GM18520 (cell line): ENCODE data around the gene SPOP.
"Not testable (repeated sequence)": the region's sequence is repeated elsewhere in the genome, so short reads cannot be mapped to it uniquely, and the experiment has no call there.

Experiments
- ATAC-seq: cut with Tn5 transposase; IDR thresholded peaks from one replicate; pipeline ENCODE4 v1.9.1; 2021; ENCODE audit not compliant: unreplicated experiment

Gene SPOP

DNA sequence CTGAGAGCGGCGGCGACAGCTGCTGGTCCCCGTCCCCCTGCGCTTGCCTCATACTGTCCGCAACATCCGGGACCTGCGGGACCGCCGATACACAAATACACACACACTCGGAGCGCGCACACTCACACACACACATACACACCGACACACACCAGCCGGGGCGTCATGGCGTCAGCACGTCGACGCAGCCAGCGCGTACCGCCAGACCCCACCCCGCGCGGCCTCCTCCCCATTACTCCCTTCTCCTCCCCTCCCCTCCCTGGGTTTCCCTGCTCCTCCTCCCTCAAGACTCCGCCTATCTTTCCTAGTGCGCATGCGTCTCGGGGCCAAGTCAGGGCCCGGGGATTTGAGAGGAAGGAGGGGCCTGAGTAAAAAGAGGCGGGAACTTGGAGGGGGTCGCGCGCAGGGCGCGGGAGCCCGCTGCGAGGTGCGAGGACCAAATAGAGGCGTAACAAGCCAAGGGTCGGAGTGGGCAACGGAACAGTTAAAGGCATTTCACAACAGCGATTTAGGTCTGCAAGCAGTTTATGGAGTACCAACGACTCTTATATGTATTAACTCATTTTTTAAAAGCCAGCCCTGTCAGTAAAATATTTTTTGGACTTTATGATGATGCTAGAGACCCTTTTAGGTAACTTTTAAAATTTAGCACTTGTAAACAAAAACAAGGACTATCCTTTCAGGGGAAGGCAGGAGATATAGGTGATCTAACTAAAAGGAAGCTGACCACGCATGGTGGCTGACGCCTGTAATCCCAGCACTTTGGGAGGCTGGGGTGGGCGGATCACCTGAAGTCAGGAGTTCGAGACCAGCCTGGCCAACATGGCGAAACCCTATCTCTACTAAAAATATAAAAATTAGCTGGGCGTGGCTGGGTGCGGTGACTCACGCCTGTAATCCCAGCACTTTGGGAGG, at the start of gene SPOP:
SPOP (minus strand) TSS at position 165 of the 915 bp plus-strand sequence. CDS start 55,287 bp downstream, outside the sequence.
- peak; percentile 60 for ATAC-seq

DNA sequence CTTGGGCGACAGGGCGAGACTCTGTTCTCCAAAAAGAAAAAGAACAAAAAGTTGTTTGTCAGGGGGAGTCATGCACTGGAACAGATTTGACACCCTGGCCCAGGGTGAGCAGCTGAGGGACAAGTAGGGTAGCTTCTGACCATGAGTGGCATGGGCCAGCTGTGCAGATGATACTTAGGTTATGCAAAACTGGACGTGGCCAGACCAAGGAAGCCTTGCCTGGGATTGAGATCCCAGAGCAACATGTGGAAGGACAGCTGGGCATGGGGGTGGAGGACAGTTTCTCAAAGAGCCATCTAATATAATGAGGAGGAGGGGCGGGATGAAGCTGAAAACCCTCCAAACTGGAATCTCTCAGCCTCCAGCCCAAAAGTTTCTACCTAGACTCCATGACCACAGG, 49.5 kb upstream of the SPOP start:
- no peak for ATAC-seq

DNA sequence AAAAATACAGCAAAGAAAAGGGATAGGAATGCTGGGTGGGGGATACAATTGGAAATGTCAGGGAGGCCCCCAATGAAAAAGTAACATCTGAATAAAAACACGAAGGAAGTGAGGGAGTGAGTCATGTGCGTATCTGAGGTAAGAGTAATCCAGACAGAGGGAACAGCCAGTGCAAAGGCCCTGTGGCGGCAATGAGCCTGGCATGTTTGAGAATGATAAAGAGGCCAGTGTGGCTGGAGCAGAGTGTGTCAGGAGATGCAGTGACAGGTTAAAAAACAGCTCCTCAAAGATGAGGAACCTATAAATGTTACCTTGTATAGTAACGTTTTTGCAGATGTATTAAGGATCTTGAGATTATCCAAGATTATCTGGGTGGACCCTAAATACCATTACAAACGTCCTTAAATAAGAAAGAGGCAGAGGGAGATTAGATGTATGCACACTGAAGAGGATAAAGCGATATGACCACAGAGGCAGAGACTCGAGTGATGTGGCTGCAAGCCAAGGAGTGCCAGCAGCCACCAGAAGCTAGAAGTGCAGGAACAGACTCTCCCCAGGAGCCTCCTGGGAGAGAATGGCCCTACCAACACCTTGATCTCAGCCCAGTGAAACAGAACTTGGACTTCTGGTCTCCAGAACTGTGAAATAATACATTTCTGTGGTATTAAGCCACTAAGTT, 47.7 kb upstream of the SPOP start:
- no peak for ATAC-seq

DNA sequence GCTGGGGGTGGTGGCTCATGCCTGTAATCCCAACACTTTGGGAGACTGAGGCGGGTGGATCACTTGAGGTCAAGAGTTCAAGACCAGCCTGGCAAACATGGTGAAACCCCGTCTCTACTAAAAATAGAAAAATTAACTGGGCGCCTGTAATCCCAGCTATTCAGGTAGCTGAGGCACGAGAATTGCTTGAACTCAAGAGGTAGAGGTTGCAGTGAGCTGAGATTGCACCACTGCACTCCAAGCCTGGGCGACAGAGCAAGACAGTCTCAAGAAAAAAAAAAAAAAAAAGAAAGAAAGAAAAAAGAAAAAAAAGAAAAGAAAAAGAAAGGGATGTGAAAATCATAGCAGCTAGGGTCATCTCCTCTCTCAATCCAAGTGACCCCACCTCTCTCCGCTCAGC, 46.7 kb upstream of the SPOP start:
- not testable (repeated sequence) for ATAC-seq

DNA sequence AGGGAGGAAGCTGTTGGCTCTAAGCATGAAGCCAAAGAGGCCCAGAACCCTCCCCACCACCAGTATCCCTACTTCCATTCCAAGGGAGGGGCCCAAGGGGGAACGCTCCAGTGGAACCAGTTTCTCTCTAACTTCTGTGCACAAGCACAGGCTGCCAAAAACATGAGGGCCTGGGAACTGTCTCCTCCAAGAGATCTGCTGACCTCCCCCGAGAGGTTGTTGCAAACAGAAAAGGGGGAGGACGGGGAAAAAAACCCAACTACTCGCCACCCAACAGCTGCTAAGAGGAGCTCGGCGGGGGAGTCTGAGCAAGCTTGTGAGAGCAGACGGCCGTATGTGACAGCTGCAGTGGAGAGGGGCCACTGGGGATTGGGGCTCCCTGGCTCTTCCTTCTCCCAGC, 45.5 kb upstream of the SPOP start:
- ATAC-seq: no peak

DNA sequence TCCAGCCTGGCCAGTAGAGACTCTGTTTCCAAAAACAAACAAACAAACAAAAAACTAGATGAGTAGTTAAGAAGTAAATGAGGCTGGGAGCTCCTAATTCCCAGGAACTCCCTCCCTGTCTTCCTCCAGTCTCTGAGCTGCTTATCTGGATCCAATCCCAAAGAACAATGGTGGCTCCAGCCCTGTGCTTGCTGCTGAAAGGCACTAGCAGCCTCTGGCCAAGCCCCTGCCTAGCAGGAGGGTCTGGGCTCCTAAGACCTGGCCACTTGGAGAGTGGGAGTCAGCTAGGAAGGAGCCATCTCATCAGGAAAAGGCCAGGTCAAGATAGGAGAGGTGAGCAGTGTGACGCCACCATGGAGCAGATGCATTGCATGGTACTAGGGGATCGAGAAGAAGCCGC, 44.2 kb upstream of the SPOP start:
- no peak for ATAC-seq

DNA sequence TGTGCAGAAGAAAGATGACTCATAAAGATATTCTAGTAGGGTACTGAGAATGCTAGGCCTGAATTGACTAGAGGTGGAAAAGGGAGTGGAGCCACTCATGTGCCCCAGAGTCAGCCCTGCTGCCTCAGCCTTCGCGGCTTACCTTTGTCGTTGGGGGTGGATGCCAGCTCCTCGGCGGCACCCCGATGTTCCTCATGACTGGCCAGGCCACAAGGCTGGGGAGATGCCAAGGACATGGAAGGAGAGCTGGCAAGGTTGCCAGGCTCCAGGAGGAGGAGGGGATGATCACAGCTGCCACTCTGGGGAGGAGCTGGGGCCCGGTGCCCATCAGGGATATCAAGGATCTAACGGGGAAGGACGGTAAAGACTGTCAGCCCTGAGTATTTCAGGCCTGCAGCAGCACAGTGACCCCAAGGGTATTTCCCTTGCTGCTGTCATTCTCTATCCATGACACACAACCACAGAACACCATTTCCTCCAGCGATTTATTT, 39.5 kb upstream of the SPOP start:
- no peak for ATAC-seq

DNA sequence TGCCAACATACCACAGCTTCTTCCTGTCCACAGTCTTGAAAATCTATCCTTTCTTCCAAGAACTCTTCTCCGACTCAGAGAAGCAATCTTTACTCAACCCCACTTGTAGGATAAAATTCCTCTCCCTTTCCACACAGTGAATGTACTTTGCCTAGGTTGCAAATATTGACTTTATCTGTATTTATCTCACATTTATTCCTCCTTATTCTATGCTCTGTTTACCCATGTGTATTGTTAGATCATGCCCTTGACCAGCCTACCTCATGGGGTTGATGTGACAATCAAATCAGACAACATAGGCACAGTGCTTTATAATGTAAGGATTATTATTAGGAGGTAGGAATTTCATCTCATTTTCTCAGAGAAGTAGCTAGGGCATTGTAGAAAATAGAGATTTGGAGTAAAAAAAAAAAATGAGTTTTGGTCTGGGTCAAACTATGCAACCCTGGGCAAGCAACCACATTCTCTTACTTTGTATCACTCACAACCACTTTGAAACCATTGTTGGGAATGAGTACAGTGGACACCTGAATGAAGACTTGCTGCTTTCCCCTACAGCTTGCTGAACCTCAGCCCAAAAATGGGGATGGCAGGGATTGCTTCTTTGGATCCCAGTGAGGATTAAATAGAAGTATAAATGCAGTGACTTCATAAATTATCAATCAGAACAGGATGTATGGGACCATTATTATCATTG, 38.9 kb upstream of the SPOP start:
- ATAC-seq: no peak

DNA sequence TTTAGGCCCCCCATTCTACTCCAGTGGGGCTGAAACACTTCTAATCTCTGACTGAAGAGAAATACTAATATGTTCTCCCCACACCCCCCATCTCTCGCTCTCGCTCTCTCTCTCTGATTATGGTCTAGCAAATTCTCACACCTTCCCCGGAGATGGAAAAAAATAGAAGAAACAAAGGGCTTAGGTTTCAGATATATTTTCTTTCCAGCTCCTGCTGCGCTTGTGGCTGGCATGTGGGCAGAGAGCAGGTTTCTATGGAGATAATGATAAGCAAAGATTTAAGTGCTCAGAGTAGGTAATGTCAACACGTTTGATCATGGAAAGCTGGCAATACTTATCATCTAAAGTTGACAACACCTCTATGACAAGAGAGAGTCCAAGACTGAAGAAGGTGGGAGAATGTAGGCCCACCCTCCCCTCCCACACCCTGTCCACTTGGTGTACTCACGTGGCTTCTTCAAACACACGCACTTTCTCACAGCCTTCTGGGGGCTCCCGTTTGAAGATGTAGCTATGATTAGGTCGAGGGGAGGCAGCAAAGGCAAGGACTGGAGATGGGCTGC, 37.9 kb upstream of the SPOP start:
- no peak for ATAC-seq

DNA sequence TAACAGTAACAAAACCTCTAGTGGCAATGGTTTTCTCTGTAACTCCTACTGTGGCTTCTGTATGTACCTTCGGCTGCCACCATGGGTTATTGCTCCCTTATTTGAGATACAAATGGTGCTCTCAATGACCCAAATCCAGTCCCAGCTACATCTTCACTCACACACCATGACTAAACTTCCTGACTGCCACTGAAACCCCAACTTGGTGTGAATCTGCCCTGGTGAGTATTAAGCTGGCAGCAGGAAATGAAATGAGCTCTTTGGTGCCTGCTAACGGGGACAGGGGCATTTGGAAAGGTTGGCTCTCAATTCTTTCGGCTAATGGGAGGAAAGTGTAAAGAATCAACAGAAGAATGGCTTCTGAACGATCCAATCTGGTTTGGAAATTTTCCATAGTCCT, 37.3 kb upstream of the SPOP start:
- ATAC-seq: no peak

DNA sequence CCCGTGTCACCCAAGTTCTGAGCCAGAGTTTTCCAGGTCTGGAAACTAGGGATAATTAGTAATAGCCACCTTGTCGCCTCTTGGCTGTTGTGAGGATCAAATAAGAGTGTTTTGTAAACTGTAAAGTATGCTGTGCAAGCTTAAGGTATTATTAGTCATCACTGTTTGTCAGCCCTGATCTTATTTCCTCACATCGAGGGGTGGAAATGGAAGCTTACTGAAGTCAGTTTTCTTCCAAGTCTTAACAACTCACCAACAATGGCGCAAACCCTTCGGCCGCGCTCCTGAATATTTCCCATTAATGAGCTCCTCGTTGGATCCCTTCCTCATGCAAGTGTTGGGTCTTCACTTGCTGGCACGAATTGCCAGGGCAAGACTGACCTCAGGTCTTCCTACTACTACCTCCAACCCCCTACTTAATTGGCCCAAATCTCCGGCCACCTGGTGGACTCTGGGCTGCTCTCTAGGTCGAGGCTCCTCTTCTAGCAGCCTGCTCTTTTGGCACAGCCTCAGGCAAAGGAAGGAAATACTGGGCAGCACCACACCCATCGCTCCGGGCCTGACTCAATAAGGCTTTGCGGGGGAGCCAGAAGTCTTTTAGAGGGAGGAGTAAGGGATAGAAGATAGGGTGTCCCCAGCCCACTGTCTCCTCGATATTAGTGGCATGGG, 30.8 kb upstream of the SPOP start:
- no peak for ATAC-seq

DNA sequence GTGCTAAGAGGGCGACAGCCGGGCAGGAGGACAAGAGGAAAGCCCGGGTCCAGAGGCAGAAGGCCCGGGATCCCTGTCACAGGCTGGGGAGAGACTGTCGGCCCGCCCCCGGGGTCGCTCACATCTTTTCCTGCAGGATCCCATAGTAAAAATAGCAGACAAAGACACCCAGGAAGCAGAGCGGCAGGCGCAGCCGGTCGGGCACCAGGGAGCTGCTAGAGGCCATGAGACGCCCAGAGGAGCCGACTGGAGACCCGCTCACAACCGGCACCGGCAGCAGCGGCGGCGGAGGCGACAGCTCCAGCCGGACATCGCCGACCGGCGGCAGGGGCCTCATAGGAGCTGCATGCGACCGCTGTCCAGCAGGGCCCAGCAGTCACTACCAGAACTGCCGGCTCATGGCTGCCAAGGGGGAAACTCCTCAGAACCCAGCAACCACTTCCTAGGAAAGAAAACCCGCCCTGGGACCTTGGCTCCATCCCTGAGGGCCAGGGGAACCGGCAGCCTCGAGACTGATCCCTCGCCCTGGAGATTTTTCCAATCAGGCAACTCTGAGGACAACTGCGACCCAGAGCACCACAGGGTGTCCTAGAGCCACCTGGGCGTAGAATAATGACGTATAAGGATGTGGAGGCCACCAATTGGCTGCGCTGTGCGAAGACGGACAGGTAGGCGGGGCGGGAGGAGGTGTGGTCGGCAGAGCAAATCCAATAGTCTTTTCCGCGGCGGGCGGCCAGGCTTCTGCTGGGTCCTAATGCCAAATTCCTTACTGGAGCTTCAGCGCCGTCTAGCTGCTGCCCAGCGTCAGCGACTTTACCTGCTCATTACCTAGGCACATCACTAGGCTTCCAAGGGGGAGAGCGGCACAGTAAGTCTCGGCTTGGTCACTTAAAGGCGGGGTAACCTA, 30.0 kb upstream of the SPOP start, which contains the start of gene SLC35B1:
SLC35B1 (minus strand) TSS at position 357 of the 907 bp plus-strand sequence; CDS start at position 226, 131 bp downstream.
- peak; percentile 84 for ATAC-seq

DNA sequence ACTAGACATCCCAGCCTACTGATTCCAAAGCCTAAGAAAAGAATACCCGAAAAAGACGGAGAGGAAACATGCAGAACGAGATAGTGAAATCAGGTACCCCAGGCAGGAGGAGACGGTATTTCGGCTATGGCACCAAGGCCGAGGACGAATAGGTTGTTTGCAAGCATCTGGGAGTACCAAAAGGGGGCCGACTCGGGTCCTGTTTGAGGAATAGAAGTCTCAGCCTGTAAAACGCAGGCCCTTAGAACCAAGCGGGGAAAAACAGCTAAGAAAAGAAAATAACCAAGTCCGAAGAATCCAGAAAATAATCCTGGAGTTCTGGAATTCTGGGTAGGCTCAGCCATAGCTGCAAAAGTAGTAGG, 29.3 kb upstream of the SPOP start:
- no peak for ATAC-seq

DNA sequence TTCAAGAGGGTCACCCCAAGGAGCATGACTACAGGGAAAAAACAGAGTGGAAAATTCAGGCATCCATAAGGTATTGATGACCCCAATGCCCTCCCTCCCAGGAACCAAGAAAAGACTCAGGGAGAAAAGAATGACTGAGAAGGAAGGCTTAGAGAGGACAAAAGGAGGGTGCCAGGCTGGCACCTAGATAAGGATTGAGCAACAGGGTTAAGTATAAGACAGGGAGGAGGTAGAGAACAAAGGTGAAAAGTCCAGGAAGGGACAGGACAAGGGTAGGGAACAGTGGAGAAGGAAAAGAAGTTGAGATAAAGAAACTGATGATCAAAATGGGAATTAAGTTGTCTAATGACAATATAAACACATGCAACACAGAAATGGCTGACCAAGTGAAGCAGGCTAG, 27.4 kb upstream of the SPOP start:
- ATAC-seq: no peak

DNA sequence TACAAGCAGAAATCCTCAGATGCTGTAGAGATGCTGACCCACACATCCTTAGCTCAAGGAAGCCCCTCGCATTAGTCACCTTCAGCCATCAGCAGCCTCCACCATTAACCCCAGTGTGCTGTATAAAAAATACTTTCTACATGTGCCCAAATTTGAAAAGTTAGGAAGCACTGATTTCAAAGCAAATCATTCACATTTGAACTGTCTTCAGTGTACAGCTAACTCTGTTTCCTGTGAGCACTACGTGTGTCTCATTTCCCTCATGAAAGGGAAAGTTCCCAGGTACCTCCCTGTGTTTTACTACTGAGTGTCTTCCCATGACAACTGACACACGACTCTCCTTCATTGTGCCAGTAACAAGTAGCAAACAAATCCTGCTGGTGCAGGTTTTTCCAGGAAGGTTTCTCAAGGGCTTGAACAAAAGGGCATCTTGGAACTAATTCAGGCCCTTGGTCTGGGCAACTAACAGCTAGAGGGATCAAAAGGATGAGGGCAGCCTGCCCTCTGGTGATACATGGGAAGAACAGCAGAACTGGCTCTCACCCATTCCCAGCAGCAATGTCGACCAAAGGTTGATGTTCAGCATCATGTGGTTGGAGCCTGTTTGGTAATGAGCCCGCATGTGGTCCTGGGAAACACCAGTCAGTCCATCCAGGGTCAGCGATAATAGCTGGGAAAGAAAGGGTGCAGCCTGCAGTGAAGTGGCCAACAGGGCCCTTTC, 25.8 kb upstream of the SPOP start:
- ATAC-seq: no peak

DNA sequence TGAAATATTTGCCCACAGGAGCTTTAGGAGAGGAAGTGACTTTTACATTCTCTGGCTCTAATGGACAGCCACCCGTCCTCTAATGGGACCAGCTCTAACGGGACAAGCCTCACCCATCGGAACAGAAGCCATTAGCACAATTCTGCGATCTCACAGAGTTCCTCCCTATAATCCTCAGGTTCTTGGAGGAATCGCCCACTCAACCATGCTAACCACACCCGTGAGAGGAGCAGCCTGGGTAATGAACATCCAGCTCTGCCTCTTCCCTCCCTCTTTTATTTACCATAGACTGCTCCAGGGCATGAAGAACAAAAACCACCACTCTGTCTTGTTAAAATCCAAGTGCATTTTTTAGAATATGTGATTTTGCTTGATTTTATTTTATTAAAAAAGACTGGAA, 23.1 kb upstream of the SPOP start:
- no peak for ATAC-seq

DNA sequence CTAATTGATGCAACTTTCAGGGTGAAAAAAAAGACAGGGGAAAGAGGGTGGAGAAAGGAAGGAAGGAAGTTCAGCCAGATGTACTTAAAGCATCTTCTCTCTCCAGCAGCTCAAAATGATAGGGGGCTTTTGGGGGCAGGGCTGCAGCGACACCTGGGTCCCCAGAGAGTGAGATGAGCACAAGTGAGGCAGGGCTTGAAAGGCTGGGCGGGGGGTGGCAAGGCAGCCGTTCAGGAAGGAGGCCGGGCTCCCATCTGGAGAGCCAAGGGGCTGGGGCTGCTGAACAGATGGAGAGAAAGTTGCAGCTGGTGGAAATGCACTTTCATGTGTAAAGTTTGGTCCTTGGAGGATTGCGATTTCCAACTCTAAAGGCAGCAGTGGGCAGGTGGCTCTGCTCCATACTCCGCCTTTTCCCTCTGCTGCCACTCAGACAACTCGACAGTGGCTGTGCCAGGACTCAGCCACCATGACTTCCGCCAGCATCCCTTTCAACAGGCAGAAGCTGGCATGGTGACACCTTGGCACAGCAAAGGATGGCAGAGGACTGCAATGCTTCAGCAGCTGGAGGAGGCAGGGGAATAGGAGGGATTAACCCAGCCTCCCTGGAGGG, 22.2 kb upstream of the SPOP start:
- ATAC-seq: no peak

DNA sequence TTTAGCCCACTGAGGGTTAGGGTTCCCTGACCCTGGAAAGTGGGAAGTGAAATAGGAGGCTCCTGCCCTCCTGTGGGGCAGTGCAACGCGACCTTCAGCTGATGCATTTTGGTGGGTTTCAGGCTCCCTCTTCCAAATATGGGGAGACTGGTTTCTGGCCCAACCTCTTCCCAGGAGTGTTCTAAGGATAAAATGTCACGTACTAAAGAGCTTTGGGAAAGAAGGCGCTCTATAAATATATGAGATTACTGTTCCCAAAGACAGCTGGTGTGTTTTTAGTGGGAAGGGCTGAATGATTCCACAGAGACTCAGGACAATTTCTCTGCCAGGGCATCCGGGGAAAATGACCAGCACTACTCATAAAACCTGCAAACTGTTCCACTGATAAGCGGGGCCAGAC, 20.1 kb upstream of the SPOP start:
- no peak for ATAC-seq
